K562 (cell line): ENCODE results near the gene KANK4. TPM values are rescaled to one million over a fixed set of nuclear protein-coding genes. Genes with fewer than 3 reads are reported as not detected.

Experiments
- ATAC-seq: fragments of 200-7000 bp; cut with Tn5 transposase; 3 replicates; pipeline ENCODE4 v1.9.1; 2020; ENCODE audit warnings: moderate library complexity
- BruUV-seq: library from RNA; stranded (reverse); fragments of 400-500 nt; replicated peaks from 2 replicates; lab custom pipeline; 2021; lab: Mats Ljungman, UMichigan
- CTCF ChIA-PET: fragments of 300-600 bp; formaldehyde crosslinking; extraction: SDS; loops from one replicate; lab custom pipeline; 2021; ENCODE audit warnings: low intra/inter-chr PET ratio; lab: Yijun Ruan, JAX
- POLR2A ChIA-PET: fragments of 300-600, 350-650 bp; sonication (Branson Sonifier 250); formaldehyde crosslinking; extraction: SDS; loops from one replicate; lab custom pipeline; 2021; ENCODE audit warnings: antibody characterized with exemption, inconsistent platforms; lab: Yijun Ruan, JAX
- DNase-seq, 4 experiments: peaks; one replicate each; pipeline versions ENCODE4 v3.0.0 to v3.0.0-alpha.2; 2011 to 2018; ENCODE audit warnings: low spot score in 3 of 4, mixed read lengths in 3 of 4; ENCODE audit errors: extremely low read depth in 1 of 4
- FAIRE-seq: peaks from 2 replicates; lab custom pipeline; 2011; peaks lifted over from hg19 to GRCh38; lab: Jason Lieb, UNC
- H2AFZ ChIP-seq: 2 replicates; pipeline ENCODE4 v1.6.0; 2011; ENCODE audit warnings: low read depth, low read length, control low read depth, inconsistent platforms
- H3K27ac ChIP-seq: fragments of 200-600 bp; 3 replicates; pipeline ENCODE4 v1.8.0; 2011; ENCODE audit warnings: low read depth, mild to moderate bottlenecking, control low read depth, inconsistent platforms, low read length, moderate library complexity, mixed read lengths; ENCODE audit errors: extremely low read depth
- H3K27me3 ChIP-seq, 2 experiments: fragments of 300-600 bp in 1 of 2; 2 replicates in 1 of 2; 3 replicates in 1 of 2; pipeline versions ENCODE4 v1.6.0 to v1.8.0; 2011; ENCODE audit warnings: inconsistent platforms in 2 of 2, low read length in 2 of 2, mild to moderate bottlenecking in 1 of 2, mixed read lengths in 1 of 2, moderate library complexity in 1 of 2; ENCODE audit not compliant: control insufficient read depth in 2 of 2, insufficient read depth in 2 of 2
- H3K36me3 ChIP-seq: fragments of 300-600 bp; 3 replicates; pipeline ENCODE4 v1.8.0; 2011; ENCODE audit warnings: mild to moderate bottlenecking, low read length, inconsistent platforms; ENCODE audit not compliant: control insufficient read depth, insufficient read depth
- H3K4me1 ChIP-seq, 2 experiments: fragments of 200-600 bp in 1 of 2; replicated peaks in 1 of 2; 2 replicates in 1 of 2; 3 replicates in 1 of 2; pipeline versions ENCODE4 v1.5.1 to v1.8.0; 2011; ENCODE audit warnings: inconsistent platforms in 2 of 2, low read length in 2 of 2, mild to moderate bottlenecking in 1 of 2, mixed read lengths in 1 of 2, moderate library complexity in 1 of 2; ENCODE audit not compliant: control insufficient read depth in 2 of 2, insufficient read depth in 2 of 2
- H3K4me2 ChIP-seq: 2 replicates; pipeline ENCODE4 v1.6.1; 2011; ENCODE audit warnings: low read length, control low read depth, inconsistent platforms, mixed read lengths; ENCODE audit not compliant: insufficient read depth
- H3K4me3 ChIP-seq: fragments of 200-600 bp; sonication (generic), shearing (Covaris generic); 2 replicates; pipeline ENCODE4 v1.5.1; 2016; ENCODE audit warnings: control low read depth, inconsistent platforms
- H3K79me2 ChIP-seq: fragments of 200-600 bp; 3 replicates; pipeline ENCODE4 v1.8.0; 2011; ENCODE audit warnings: low read length, inconsistent platforms; ENCODE audit not compliant: control insufficient read depth, insufficient read depth
- H3K9ac ChIP-seq, 2 experiments: 2 replicates each; pipeline versions ENCODE4 v1.6.0 to v1.6.1; 2011; ENCODE audit warnings: low read depth in 2 of 2, low read length in 2 of 2, control low read depth in 1 of 2, inconsistent platforms in 1 of 2, mild to moderate bottlenecking in 1 of 2, mixed read lengths in 1 of 2; ENCODE audit not compliant: insufficient read depth in 1 of 2
- H3K9me1 ChIP-seq: one replicate; pipeline ENCODE4 v1.6.0; 2011; ENCODE audit warnings: inconsistent platforms, mild to moderate bottlenecking, low read length, moderate library complexity; ENCODE audit not compliant: control insufficient read depth, insufficient read depth
- H3K9me3 ChIP-seq: replicated peaks from 2 replicates; pipeline ENCODE4 v1.5.1; 2011; ENCODE audit warnings: low read depth, low read length, inconsistent platforms; ENCODE audit not compliant: control insufficient read depth, insufficient read depth
- H4K20me1 ChIP-seq: replicated peaks from 2 replicates; pipeline ENCODE4 v1.6.1; 2011; ENCODE audit warnings: low read length, inconsistent platforms, mixed read lengths; ENCODE audit not compliant: control insufficient read depth, insufficient read depth
- ATF7 ChIP-seq: fragments of 450-650 bp; IDR thresholded peaks from 2 replicates; pipeline ENCODE4 v1.7.1; 2014; ENCODE audit warnings: mild to moderate bottlenecking, moderate library complexity
- BRF2 ChIP-seq: IDR thresholded peaks from 3 replicates; pipeline ENCODE4 v1.6.1; 2011; ENCODE audit warnings: borderline replicate concordance, mild to moderate bottlenecking; ENCODE audit not compliant: insufficient read length, insufficient read depth
- DDX20 ChIP-seq: fragments of 450-650 bp; IDR thresholded peaks from 2 replicates; pipeline ENCODE4 v1.6.1; 2016; ENCODE audit warnings: missing genetic modification characterization, low read depth, mild to moderate bottlenecking, missing compliant biosample characterization, moderate library complexity
- FOXM1 ChIP-seq, 2 experiments: fragments of 450-650 bp in 1 of 2; sonication (generic) in 1 of 2; formaldehyde crosslinking in 1 of 2; IDR thresholded peaks; 2 replicates each; pipeline versions ENCODE4 v1.6.1 to v1.9.0; 2017 to 2022; ENCODE audit warnings: low read depth in 2 of 2, mild to moderate bottlenecking in 2 of 2, missing genetic modification reagents in 1 of 2, moderate library complexity in 1 of 2
- MAFF ChIP-seq: IDR thresholded peaks from 2 replicates; pipeline ENCODE4 v1.6.1; 2012; ENCODE audit warnings: low read length, improper control_type of control experiment
- SAFB ChIP-seq: fragments of 200-400 bp; formaldehyde crosslinking; IDR thresholded peaks from 2 replicates; pipeline ENCODE4 v1.6.1; 2017; ENCODE audit warnings: low read depth, low read length, borderline replicate concordance
- TAF1 ChIP-seq: IDR thresholded peaks from 2 replicates; pipeline ENCODE4 v1.6.1; 2011; ENCODE audit warnings: mild to moderate bottlenecking, low read length, moderate library complexity; ENCODE audit not compliant: insufficient read depth, control insufficient read depth, severe bottlenecking; ENCODE audit errors: extremely low read depth
- ZNF134 ChIP-seq: fragments of 250-450 bp; sonication (Bioruptor Pico); conservative IDR thresholded peaks from 2 replicates; pipeline ENCODE4 v1.4.0; 2020
- ZNF316 ChIP-seq: fragments of 450-650 bp; IDR thresholded peaks from 2 replicates; pipeline ENCODE4 v1.6.1; 2016
- ZNF347 ChIP-seq: fragments of 450-650 bp; formaldehyde crosslinking; IDR thresholded peaks from 2 replicates; pipeline ENCODE4 v1.4.0; 2020; ENCODE audit warnings: low read depth, mild to moderate bottlenecking, moderate library complexity
- ZNF57 ChIP-seq: fragments of 450-650 bp; formaldehyde crosslinking; IDR thresholded peaks from 2 replicates; pipeline ENCODE4 v1.4.0; 2020; ENCODE audit warnings: mild to moderate bottlenecking, moderate library complexity
- ZNF785 ChIP-seq: fragments of 250-450 bp; sonication (Bioruptor Pico); IDR thresholded peaks from 2 replicates; pipeline ENCODE4 v1.4.0; 2020; ENCODE audit warnings: mild to moderate bottlenecking
- WGBS: fragments of 100-300 bp; shearing (Covaris generic); methylation state at CpG from one replicate; pipeline ENCODE4 v1.1.6; 2016; ENCODE audit warnings: low coverage, mixed read lengths; ENCODE audit not compliant: insufficient coverage; ENCODE audit errors: missing lambda C conversion rate; 5-methylcytosine and 5-hydroxymethylcytosine counted together
- in situ Hi-C: fragments of 300-500 bp; cut with MboI; formaldehyde crosslinking; loops from 4 replicates; pipeline ENCODE4 v1.15.0; 2018; ENCODE audit warnings: inconsistent platforms, mixed read lengths
- intact Hi-C: fragments of 100-400 bp; cut with micrococcal nuclease; formaldehyde crosslinking; loops from 2 replicates; pipeline ENCODE4 v1.14.2; 2022
- polyA plus RNA-seq, 8 experiments: library from polyadenylated mRNA; depleted of rRNA in 4 of 8; stranded (reverse) in 5 of 8; unstranded in 3 of 8; fragments of >200 nt; fragmentation: Nextera tagmentation in 2 of 8; fragmentation: Illumina TruSeq in 1 of 8; extraction: Ambion mirVana in 2 of 8; extraction: Trizol in 1 of 8; gene quantifications; 2 replicates each; pipeline versions ENCODE4 v1.2.1 to v1.2.3, GENCODE V29; 2011 to 2014; ENCODE audit warnings: inconsistent platforms in 1 of 8, missing spikeins in 1 of 8
- total RNA-seq, 7 experiments: library from RNA; depleted of rRNA in 6 of 7; stranded (reverse); fragments of >200 nt in 6 of 7; fragmentation: Illumina TruSeq in 2 of 7; extraction: Trizol in 2 of 7; gene quantifications; 2 replicates each; pipeline versions ENCODE4 v1.2.1 to v1.2.3, GENCODE V29; 2011 to 2021; ENCODE audit warnings: low replicate concordance in 1 of 7
- TF ChIP-seq, protein P1 (sequence below): fragments of 250-450 bp; sonication (Bioruptor Pico); IDR thresholded peaks from 2 replicates; pipeline ENCODE4 v1.6.1; 2021; ENCODE audit warnings: mild to moderate bottlenecking
- TF ChIP-seq, protein P2 (sequence below): fragments of 450-650 bp; conservative IDR thresholded peaks from 2 replicates; pipeline ENCODE4 v1.6.1; 2016; ENCODE audit warnings: missing genetic modification characterization, low read depth, mild to moderate bottlenecking, missing compliant biosample characterization, moderate library complexity

KANK4 gene
- total and polyA plus RNA-seq, 9 of the 15 experiments (the other 6 are each of a cell fraction or from before 2014, with no cell fraction given) = not detected

GRCh38 chr1:62224182-62224581 is 95.1 kb downstream of the KANK4 start:
- Histone ChIP-seq H3K4me1 (no peaks in the 10 kb centered on the region), H3K9ac (no peak overlapping the region), H3K27ac (no peak overlapping the region), H3K9me3 (no peaks in the 10 kb centered on the region), H3K79me2 (no peaks in the 10 kb centered on the region), H3K4me2 (no peak overlapping the region), H2AFZ (no peak overlapping the region), H3K9me1 (no peaks in the 10 kb centered on the region), H4K20me1 (no peaks in the 10 kb centered on the region), H3K36me3 (no peaks in the 10 kb centered on the region), H3K27me3 (peaks cover 4 to 24% of the 10 kb centered on the region in 2 experiments; a peak in 2 of 5 replicates), H3K4me3 (no peak overlapping the region)
- ATAC-seq = no peak
- FAIRE-seq = no peak
- ChIA-PET CTCF (no interaction called here), POLR2A (no interaction called here)
- no peak for DNase-seq
- WGBS = 0% methylated on average over 2 of the region's 3 CpGs
- BruUV-seq = no TSS peak
- intact Hi-C loops = no loop called here
- TF ChIP-seq, protein P1, sequence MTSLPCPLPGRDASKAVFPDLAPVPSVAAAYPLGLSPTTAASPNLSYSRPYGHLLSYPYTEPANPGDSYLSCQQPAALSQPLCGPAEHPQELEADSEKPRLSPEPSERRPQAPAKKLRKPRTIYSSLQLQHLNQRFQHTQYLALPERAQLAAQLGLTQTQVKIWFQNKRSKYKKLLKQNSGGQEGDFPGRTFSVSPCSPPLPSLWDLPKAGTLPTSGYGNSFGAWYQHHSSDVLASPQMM (CRISPR knock-in tag) = no peak
- TF ChIP-seq ZNF785 (CRISPR knock-in tag) (no peak), ATF7 (no peak), BRF2 (no peak), DDX20 (no peak), ZNF316 (no peak), FOXM1 (IDR thresholded peaks at IDR 0.05; ENCODE audit: low read depth) (no peak), FOXM1 (CRISPR knock-in tag; IDR thresholded peaks at IDR 0.05; ENCODE audit: low read depth) (no peak), ZNF134 (no peak), ZNF57 (CRISPR knock-in tag) (no peak), ZNF347 (no peak), SAFB (no peak), MAFF (no peak), TAF1 (no peak)
- TF ChIP-seq, protein P2, sequence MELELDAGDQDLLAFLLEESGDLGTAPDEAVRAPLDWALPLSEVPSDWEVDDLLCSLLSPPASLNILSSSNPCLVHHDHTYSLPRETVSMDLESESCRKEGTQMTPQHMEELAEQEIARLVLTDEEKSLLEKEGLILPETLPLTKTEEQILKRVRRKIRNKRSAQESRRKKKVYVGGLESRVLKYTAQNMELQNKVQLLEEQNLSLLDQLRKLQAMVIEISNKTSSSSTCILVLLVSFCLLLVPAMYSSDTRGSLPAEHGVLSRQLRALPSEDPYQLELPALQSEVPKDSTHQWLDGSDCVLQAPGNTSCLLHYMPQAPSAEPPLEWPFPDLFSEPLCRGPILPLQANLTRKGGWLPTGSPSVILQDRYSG (tag) = no peak
- in situ Hi-C loops = no loop called here
